Umbilical cord (tissue), 2 donors: ENCODE data around the gene RFX5. TPM values are rescaled to one million over a fixed set of nuclear protein-coding genes. Genes with fewer than 3 reads are reported as not detected.

Experiments used
- DNase-seq: peaks from one replicate; pipeline ENCODE4 v3.0.0-alpha.2; 2015; ENCODE audit warnings: low spot score
- total RNA-seq: library from RNA; depleted of rRNA; stranded (reverse); fragments of >200 nt; gene quantifications from one replicate; pipeline ENCODE4 v1.2.3, GENCODE V29; 2014; ENCODE audit warnings: low replicate concordance; ENCODE audit not compliant: insufficient read depth

The RFX5 gene
- total RNA-seq, 1 donor from 2014 or later, result 14.0 TPM

DNA sequence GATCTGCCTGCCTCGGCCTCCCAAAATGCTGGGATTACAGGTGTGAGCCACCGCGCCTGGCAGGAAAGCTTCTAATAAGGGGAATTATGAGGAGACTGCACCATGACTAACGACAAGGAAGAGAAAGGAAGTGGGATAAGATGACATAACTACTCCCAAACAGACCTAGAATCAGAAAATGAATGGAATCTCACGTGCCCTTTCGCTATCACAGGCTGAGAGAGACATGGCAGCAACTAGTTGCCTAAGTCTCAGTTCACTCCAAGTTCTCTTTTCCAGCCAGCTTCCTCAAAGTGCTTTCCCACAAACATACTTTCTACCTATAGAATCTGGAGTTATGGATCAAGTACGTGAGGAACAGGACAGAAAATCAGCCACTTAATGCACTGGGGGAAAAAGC, 21.8 kb downstream of the RFX5 start:
- DNase-seq, result no peak

DNA sequence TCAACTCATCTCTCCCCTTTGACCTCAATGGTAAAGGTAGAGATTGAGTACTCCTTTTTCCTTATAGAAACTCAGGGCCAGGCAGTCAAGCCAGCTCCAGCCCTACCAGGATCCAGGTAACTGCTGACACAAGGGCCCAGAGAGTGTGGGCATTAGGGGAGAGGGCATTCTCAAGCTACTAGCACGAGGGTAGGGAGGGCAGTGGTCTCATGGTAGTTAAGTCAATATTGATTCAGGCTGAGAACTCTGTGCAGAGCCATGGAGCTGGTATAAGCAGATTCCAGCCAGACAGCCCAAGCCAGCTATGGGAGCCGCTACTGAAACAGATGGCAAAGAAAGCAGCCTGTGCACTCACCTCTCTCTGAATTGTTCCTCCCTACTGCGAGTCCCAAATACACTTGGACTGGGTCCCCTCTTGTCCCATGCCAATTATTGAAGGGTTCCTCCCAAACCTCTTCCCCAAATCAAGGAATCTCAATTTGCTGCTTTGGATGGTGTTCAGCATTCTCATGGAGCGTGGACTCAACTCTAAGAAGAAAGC, 22.6 kb downstream of the RFX5 start:
- no peak for DNase-seq

DNA sequence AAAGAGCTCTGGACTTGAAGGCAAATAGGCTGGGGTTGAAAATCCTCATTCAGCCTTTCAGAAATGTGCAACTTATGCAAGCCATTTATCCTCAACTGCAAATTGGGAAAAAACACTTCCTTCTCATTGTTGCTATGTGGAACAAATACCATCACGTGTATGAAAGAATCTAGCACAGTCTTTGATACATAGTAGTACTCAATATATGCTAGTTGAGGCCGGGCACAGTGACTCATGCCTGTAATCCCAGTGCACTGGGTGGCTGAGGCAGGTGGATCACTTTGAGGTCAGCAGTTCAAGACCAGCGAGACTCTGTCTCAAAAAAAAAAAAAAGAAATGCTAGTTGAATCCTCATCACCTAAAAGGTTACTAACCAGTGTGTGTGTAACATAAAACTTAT, 28.1 kb downstream of the RFX5 start:
- no peak for DNase-seq

DNA sequence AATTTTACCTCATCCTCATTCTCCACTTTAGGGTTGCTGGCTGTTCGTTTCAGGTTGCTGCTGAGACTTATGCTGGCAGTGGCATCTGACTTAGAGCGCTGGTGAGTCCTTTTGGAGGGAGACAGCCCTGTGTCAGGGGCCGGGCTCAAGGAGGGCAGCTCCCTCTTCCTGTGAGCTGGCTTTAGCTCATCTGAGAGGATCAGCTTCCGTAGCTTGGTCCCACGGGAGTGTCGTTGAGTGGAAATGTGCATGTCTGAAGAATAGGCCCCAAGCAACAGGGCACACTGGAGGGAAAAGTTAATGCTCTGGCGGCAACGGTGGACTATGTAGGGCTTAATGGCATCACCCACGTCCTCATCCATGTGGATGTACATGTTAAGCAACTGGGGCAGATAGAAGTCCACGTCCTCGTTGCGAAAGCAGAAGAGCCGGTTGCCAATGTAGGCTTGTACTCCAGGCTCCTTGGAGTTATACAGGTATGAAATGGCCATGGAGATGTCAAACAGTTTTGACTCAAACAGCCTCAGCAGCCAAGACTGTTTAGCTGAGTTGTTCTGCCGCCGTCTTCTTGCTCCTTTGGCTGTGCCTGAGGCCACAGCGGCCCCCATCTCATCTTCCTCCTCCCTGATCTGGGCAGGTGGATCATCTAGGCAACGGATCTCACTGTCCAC, 31.4 kb downstream of the RFX5 start:
- no peak for DNase-seq

DNA sequence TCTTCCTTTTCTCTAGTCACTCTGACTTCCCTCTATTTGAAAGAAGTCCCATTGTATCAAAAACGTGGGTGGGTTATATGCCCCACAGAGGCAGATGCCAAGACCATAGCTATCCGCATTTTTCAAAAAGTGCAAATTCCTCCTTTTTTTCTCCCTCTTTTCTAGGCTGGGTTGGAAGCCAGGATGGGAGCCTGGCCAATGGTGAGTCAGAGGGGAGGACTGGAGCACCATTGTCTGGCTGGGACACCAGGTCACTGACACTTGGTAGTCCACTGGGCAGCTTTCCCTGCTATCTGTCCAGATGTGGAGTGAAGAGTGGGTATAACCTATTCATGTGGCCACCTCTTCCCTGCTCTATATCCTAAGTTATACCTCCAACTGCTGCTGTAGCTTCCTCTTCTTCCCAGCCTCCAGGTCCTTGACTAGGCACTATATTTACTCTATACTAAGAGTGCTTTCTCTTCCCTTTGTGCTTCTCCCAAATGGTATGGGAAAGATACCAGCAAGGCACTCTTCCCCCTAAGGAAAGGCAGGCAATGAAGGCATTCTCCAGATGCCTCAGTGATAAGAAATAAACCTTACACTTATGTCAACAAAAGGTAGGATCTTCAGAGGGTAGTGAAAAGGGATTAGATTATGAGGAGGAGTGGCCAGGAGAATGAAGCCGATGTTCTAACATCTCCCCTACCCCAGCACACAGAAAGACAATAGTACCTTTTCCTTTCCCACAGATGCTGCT, 32.7 kb downstream of the RFX5 start:
- peak; percentile 65 for DNase-seq

DNA sequence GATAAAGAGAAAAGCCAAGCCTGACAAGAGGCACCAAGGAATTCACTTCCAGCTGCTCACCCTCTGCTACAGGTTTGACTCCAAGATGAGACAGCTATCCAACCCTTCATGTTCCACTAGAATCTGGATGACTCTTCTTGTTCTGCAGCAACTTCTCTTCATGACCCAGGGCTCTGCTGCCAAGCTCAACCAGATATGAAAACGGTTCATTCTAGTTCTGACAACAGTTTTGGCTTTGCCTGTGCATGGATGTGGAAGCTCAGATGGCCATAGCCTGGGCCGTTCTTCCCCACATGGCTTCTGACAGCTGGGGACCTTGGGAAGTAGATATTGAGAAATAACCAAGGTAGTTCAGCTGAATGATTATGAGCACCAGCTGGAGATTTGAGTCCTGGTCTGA, 33.6 kb downstream of the RFX5 start:
- no peak for DNase-seq

DNA sequence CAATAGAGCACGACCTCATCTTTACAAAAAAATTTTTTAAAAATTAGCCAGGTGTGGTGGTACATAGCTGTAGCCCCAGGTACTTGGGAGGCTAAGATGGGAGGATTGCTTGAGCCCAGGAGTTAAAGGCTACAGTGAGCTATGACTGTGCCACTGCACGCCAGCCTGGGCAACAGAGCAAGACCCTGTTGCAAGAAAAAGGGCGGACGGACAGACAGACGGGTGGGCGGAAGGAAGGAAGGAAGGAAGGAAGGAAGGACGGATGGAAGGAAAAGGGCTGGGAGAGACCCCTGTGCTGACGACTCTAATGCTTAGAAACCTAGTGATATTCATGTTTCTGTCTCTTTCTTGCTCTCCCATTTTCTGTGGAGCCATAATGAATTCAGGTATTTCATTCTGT, 34.2 kb downstream of the RFX5 start:
- DNase-seq, result no peak

DNA sequence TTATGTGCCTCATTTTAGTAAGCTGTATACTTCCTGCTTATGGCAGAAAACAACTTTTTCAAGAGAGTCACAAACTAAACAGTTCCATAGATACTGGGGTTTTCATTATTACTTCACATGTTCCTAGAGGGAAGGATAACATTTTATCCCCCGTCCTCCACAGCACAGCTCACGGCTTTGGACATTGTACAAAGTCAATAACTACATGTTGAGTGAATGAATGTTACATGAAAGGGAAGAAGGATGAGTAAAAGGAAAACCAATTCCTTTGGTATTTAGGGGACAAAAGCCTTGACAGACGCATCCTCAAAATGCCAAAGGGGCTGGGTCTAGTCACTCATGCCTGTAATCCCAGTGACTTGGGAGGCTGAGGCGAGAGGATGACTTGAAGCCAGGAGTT, 34.6 kb downstream of the RFX5 start:
- no peak for DNase-seq

DNA sequence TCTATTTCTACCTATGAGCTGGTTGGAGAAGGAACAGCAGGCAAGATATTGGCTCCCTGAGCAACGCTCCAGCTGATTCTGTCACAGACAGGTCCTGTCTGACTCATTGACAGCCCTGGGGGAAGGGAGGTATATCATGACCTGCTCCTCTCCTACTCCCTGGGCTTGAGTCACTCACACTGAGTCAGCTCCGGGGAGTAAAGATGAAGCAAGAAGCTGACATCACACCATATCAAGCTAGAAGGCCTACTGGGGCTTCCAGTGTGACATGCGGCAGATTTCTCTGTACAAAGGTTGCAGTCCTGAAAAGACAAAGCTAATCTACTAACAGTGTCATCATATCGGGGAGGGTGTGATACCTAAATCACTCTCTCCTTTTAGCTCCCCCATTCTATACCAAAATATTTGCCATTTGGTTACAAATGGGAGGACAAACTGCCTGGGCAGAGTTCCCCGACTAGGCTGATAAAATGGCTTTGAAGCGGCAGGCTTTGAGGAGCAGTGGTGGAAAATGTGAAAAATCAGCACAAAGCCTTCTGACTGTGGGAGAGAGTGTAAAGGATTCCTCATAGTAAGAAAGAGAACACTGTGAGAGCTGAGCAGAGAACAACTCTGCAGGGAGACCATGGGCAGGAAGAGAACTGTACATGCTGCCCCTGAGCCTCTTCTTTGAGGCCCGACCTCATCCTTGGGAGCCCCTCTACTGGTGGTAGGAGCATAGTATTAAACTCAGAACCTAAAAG, 35.3 kb downstream of the RFX5 start:
- peak; percentile 98 for DNase-seq

DNA sequence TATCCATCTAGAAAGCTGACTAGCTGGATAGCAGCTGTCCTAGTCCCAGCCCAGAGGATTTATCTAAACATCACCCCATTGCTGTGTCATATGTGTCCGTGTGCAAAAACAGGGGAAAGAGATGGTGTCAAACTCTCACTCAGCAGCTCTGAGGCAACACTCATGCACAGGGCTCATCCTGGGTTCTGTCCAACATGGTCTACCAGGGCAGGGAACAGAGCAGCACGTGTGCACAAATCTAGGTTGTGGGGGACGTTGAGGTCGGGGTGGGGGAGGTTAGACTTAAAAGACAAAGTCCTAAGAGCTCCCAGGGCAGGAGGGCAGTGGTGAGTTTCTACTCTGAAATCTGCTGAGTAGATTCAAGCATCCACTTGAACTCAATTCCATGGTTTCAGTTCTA, 36.0 kb downstream of the RFX5 start:
- no peak for DNase-seq

DNA sequence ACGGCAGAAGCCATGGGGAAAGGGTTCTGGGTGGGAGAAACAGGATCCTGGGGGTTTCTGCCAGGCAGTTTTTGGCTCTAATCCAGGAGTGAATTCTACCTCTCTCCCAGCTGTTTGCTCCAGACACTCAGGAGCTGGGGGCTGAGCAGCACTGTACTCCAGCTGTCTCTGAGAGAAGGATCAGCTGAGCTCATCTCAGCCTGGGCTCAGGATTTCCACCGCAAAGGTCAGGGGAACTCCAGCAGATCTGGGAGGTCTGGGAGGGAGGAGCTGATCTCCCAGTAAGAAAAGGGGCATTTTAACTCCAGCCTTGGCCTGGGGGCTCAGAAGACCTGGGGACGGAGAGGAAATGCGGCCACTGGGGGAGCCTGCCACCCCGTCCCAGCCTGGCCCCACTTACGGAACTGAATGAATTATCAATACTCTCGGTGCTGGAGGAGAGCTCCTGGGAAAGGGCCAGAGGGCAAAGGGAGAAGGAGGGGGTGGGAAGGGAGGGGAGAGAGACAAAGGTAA, 37.2 kb downstream of the RFX5 start:
- DNase-seq, result peak; percentile 86

DNA sequence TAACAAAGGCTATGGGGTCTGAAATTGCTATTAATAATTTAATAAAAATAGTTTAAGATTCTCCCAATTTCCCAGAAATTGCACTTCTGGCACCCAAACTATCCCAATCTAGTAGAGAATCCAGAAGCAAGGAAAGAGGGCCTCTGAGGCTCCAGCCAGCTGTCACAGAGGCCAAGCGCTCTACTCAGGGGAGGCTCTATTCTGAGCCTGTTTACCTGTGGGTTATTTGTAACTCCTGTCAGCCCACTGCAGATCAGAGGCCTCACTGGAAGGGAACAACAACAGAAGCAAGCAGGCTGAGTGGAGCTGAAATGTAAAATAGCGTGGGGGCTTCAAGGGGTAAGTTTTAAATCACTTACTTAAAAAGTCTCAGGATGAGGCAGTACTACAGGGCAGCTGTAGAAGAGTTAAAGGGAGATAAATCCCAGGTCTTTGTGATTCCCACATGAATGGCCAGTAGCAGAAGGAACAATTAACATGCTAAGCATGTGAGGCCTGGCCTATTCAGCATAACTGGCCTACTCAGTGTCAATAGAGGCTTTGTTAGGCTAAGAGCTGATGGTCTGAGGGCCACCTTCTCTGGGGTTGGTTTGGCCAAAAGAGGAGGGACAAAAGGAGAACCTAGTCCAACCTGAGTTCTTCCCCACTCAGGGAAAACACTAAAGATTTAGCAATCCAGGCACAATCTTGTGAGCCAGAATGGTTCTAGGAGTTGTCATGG, 52.1 kb downstream of the RFX5 start:
- DNase-seq, result no peak

DNA sequence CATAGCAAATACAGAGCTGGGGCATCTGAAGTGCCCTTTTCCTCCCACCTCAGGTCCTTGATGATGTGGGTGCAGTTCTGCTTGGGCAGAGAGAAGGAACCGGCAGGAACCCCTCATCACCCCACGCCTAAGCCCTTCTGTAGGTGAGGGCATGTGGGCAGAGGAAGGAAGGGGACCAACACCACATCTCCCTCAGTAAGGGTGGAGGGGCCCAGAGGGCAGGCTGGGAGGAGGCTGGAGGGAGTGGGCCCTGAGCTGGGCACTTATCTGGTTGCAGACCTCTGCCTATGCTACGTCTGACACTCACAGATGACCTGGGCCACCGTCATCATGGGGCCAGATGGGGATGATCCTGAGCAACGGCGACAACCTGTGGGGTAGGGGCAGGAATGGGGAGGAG, 54.0 kb downstream of the RFX5 start:
- DNase-seq, result no peak

DNA sequence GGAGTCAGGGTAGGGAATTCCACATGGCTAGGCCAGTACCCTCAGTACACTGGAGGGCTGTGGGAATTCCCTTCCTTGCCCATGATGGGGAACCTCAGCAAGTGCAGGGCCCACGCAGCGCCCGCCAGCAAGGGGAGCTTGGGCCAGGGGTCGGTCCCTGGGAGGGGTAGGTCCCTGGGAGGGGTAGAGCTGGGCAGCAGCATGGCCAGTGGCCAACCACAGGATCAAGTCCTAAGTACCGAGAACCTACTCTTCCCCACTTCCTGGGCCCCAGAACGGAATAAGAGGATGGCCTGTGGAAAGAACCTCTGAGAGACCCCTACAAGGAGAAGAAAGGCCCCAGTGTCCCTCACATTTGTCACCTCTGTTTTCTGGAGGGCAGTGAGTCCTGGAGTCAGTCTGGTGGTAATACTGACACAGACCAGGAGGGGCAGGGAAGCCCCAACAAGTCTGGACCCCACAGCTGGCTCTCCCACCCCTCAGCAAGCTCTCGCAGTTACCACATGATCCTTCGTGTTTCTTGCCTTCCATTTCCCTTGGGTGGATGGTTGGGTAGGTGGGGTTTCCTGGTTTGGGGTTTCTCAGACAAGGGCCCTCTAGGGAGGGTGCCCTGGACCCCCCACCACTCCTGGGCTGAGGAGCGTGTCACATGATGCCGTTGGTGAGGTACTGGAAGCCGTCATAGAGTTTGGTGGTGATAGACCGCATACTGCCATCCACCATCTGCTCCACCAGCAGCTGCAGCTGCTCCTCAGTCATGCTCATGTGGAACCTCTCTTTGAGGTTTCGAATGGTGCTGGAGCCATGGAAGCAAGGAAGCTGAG, 54.6 kb downstream of the RFX5 start:
- no peak for DNase-seq

DNA sequence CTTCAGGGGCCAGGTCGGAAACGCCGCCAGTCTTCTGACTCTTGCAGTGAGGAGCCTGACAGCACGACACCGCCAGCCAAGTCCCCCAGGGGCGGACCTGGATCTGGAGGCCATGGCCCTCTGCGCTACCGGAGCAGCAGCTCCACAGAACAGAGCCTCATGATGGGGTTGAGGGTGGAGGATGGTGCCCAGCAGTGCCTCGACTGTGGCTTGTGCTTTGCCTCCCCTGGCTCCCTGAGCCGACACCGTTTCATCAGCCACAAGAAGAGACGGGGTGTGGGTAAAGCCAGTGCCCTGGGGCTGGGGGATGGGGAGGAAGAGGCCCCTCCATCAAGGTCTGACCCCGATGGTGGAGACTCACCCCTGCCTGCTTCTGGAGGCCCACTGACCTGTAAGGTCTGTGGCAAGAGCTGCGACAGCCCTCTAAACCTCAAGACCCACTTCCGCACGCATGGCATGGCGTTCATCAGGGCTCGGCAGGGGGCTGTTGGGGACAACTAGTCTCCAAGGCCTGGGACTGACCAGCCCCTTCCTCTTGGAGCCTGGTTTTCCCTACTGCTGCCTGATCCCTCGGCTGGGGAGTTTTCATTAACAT, 56.2 kb downstream of the RFX5 start:
- no peak for DNase-seq

Other genes with a start within 250 kb of the RFX5 start
- 4.8 TPM for gene SEMA6C, start 200.6 kb downstream of the RFX5 start, total RNA-seq
- 2.2 TPM for gene TNFAIP8L2, start 190.6 kb downstream of the RFX5 start, total RNA-seq
- 4.8 TPM for gene LYSMD1, start 181.3 kb downstream of the RFX5 start, total RNA-seq
- gene SCNM1, start 181.1 kb downstream of the RFX5 start, total RNA-seq, result 10.1 TPM
- gene TMOD4, start 171.3 kb downstream of the RFX5 start, total RNA-seq, result not detected
- gene VPS72, start 157.1 kb downstream of the RFX5 start, total RNA-seq, result 61.4 TPM
- gene PIP5K1A, start 148.7 kb downstream of the RFX5 start, total RNA-seq, result 61.9 TPM
- 134 TPM for gene PSMD4, start 92.5 kb downstream of the RFX5 start, total RNA-seq
- gene ZNF687, start 65.0 kb downstream of the RFX5 start, total RNA-seq, result 11.1 TPM
- gene PI4KB, start 19.8 kb downstream of the RFX5 start, total RNA-seq, result 44.3 TPM
- 39.5 TPM for gene SELENBP1, start 25.5 kb upstream of the RFX5 start, total RNA-seq
- 222 TPM for gene PSMB4, start 52.3 kb upstream of the RFX5 start, total RNA-seq
- 39.5 TPM for gene POGZ, start 112.2 kb upstream of the RFX5 start, total RNA-seq
- gene CGN, start 164.1 kb upstream of the RFX5 start, total RNA-seq, result 5.3 TPM
- gene TUFT1, start 193.1 kb upstream of the RFX5 start, total RNA-seq, result 25.5 TPM